CD8-positive, alpha-beta memory T cell (primary cell): Measurements from ENCODE around the gene WNT11. TPM values are rescaled to one million over a fixed set of nuclear protein-coding genes. Genes with fewer than 3 reads are reported as not detected.
A peak's percentile ranks its signal among the peaks of the same experiment; 100 is the strongest.

Experiments used
- CTCF ChIA-PET: fragments of 350-600 bp; sonication (Branson Sonifier 250); formaldehyde crosslinking; loops from one replicate; lab custom pipeline; 2021; ENCODE audit warnings: antibody characterized with exemption; lab: Charles Lee
- POLR2A ChIA-PET: fragments of 350-600 bp; sonication (Branson Sonifier 250); formaldehyde crosslinking; loops from one replicate; lab custom pipeline; 2021; ENCODE audit warnings: antibody characterized with exemption; lab: Charles Lee
- DNase-seq, 5 donors: peaks; one replicate each; pipeline versions ENCODE4 v3.0.0 to v3.0.0-alpha.2; 2020 to 2022; ENCODE audit warnings: mixed read lengths in 1 of 5
- H3K27ac ChIP-seq: one replicate; pipeline ENCODE4 v1.7.0; 2013; ENCODE audit warnings: low read depth, mild to moderate bottlenecking, low read length, moderate library complexity
- H3K27me3 ChIP-seq: 2 replicates; pipeline ENCODE4 v1.7.0; 2013; ENCODE audit warnings: low read length, mild to moderate bottlenecking; ENCODE audit not compliant: insufficient read depth, poor library complexity, severe bottlenecking
- H3K36me3 ChIP-seq: 2 replicates; pipeline ENCODE4 v1.7.0; 2013; ENCODE audit warnings: mild to moderate bottlenecking, low read length, moderate library complexity; ENCODE audit not compliant: insufficient read depth
- H3K4me1 ChIP-seq: 2 replicates; pipeline ENCODE4 v1.7.0; 2013; ENCODE audit warnings: mild to moderate bottlenecking, low read length, moderate library complexity; ENCODE audit not compliant: insufficient read depth
- H3K4me3 ChIP-seq: 2 replicates; pipeline ENCODE4 v1.7.0; 2013; ENCODE audit warnings: mild to moderate bottlenecking, low read length
- H3K9me3 ChIP-seq: 2 replicates; pipeline ENCODE4 v1.7.0; 2013; ENCODE audit warnings: mild to moderate bottlenecking, low read length
- H3K27ac Mint-ChIP-seq, 8 donors: one replicate each; pipeline ENCODE4 v1.8.0; 2020 to 2021; ENCODE audit warnings: mixed read lengths in 8 of 8, mild to moderate bottlenecking in 6 of 8, inconsistent platforms in 3 of 8, moderate library complexity in 3 of 8
- H3K27me3 Mint-ChIP-seq, 2 donors: one replicate each; pipeline ENCODE4 v1.8.0; 2020 to 2021; ENCODE audit warnings: mixed read lengths in 2 of 2, mild to moderate bottlenecking in 1 of 2, moderate library complexity in 1 of 2
- H3K36me3 Mint-ChIP-seq, 3 donors: one replicate each; pipeline ENCODE4 v1.8.0; 2020 to 2021; ENCODE audit warnings: mixed read lengths in 3 of 3, inconsistent platforms in 1 of 3, mild to moderate bottlenecking in 1 of 3
- H3K4me1 Mint-ChIP-seq, 3 donors: one replicate each; pipeline ENCODE4 v1.8.0; 2020 to 2021; ENCODE audit warnings: mixed read lengths in 3 of 3, inconsistent platforms in 1 of 3, mild to moderate bottlenecking in 1 of 3
- H3K4me3 Mint-ChIP-seq, 7 donors: one replicate each; pipeline ENCODE4 v1.8.0; 2020 to 2021; ENCODE audit warnings: mixed read lengths in 7 of 7, mild to moderate bottlenecking in 6 of 7, moderate library complexity in 4 of 7, inconsistent platforms in 2 of 7
- H3K9me3 Mint-ChIP-seq, 5 donors: one replicate each; pipeline ENCODE4 v1.8.0; 2020 to 2022; ENCODE audit warnings: mixed read lengths in 5 of 5, mild to moderate bottlenecking in 3 of 5, moderate library complexity in 2 of 5, inconsistent platforms in 1 of 5
- polyA plus RNA-seq: library from polyadenylated mRNA; unstranded; fragments of 300-500 nt; fragmentation: Illumina TruSeq; gene quantifications from one replicate; pipeline ENCODE4 v1.2.3, GENCODE V29; 2021
- total RNA-seq, 2 experiments: library from RNA; stranded (reverse); gene quantifications; one replicate each; pipeline ENCODE4 v1.2.3, GENCODE V29; 2021

Gene WNT11
- total and polyA plus RNA-seq, 3 experiments from 2014 or later, result 0.28 to 1.2 TPM; not detected in 1

DNA sequence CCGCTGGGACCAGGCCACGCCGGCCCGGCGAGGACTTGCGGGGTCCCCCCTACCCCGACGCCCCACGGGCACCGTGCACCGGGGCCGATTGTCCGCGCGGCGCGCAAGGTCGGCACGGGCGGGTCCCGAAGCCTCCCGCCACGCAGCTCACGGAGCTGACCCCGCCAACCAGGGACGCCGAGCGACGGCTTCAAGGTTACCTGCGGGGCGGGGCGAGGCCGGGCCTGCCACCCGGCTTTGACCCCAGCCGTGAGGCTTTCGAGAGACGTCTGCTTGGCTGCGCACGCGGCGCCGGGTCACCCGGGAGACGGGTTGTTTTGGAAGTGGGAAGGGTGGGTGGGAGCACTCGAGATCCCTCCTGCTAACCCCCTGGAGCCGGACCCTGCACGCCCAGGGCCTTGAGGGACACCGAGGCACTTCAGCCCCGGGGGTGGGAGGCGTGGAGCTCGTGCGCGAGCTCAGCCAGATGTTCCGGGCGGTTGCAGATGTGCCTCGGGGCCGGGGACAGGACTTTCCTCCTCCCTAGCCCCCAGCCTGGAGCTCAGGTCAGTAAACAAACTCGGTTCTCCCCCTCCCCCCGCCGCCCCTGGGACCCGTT, 3.2 kb upstream of the WNT11 start:
- POLR2A ChIA-PET, result interaction anchor here (1.3 to 4.7 kb wide), 3 partner anchors 25 to 79 kb away, joined by 3 to 39 read pairs (median 4); no protein-coding TSS in a partner anchor
- peaks cover 13 to 38% (median 18%) of the 10 kb centered on the region in 3 donors for H3K4me1 Mint-ChIP-seq
- Histone ChIP-seq H3K4me3 (peak overlapping the region; percentile 94), H3K27ac (no peak overlapping the region), H3K36me3 (no peaks in the 10 kb centered on the region), H3K27me3 (peaks cover 37% of the 10 kb centered on the region), H3K9me3 (no peaks in the 10 kb centered on the region), H3K4me1 (peaks cover 23% of the 10 kb centered on the region)
- no peaks in the 10 kb centered on the region for H3K36me3 Mint-ChIP-seq
- CTCF ChIA-PET, result interaction anchor here (0.8 to 8.9 kb wide), 23 partner anchors 9 to 407 kb away, joined by 3 to 303 read pairs (median 13); partner anchors contain the start of gene EMSY
- peak overlapping the region; percentile 42 to 92 (median 67) for H3K4me3 Mint-ChIP-seq
- no peak overlapping the region for H3K27ac Mint-ChIP-seq
- DNase-seq, result peak in 2 of 5 donors; percentile 14 to 58
- peaks cover 29 to 30% of the 10 kb centered on the region in 2 donors for H3K27me3 Mint-ChIP-seq
- H3K9me3 Mint-ChIP-seq, result no peaks in the 10 kb centered on the region

DNA sequence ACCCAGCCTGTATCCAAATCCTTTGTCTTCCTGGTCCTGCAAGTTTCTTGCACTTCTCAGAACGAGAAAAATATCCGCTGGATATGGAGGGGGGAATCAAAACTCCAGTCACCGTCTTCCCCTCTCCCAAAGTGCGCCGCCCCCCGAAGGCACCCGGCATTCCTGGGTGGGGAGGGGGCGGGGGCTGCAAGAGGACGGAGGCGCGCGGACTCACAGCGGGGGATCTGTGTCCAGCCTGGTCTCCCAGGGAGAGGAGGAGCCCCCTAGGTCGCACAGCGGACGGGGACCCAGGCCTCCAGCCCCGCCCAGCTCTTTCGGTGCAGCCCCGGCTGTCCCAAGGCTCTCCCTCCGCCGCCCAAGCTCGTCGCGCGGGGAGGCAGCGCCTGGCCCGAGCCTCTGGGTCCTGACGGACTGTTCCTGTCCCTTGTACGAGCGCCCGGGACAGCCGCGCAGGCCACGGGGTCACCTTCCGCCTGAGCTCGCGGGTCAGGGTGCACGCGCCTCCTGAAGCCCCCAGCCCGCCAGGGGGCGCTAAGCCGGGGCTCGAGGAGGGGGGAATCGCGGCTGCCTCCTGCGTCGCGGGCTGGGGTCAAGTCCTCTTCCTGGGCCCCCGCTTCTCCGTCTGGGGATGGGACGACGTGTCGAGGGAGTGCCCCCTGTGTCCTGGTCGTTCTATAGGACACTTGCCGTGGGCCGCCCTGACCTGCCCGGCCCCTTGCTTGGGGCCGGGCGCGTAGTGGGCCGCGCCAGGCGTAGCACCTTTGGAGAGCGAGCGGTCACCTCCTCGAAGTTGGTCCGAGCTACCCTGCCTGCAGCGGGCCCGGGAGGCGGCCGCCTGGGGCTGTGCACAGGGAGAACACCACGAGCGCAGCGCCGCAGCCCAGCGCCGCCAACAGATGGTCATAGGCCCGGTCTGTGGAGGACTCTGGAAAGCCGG, 2.4 kb upstream of the WNT11 start:
- Mint-ChIP-seq H3K36me3 (no peaks in the 10 kb centered on the region), H3K27me3 (peaks cover 31 to 38% of the 10 kb centered on the region in 2 donors), H3K4me1 (peaks cover 13 to 38% (median 18%) of the 10 kb centered on the region in 3 donors), H3K27ac (no peak overlapping the region), H3K4me3 (peak overlapping the region; percentile 81 to 93 (median 87)), H3K9me3 (no peaks in the 10 kb centered on the region)
- Histone ChIP-seq H3K27me3 (peaks cover 42% of the 10 kb centered on the region), H3K27ac (no peak overlapping the region), H3K9me3 (no peaks in the 10 kb centered on the region), H3K36me3 (no peaks in the 10 kb centered on the region), H3K4me1 (peaks cover 23% of the 10 kb centered on the region), H3K4me3 (peak overlapping the region; percentile 94)
- ChIA-PET CTCF (interaction anchor here (0.7 to 8.9 kb wide), 42 partner anchors 9 to 513 kb away, joined by 3 to 303 read pairs (median 6); partner anchors contain the start of gene EMSY), POLR2A (interaction anchor here (0.6 to 4.7 kb wide), 4 partner anchors 26 to 464 kb away, joined by 3 to 39 read pairs (median 6); no protein-coding TSS in a partner anchor)
- peak; percentile 67 to 86 (median 71) for DNase-seq

- CTCF ChIA-PET, result interaction anchor here (0.7 to 8.9 kb wide), 55 partner anchors 10 to 591 kb away, joined by 3 to 303 read pairs (median 5); partner anchors contain the start of gene EMSY
- DNase-seq, result peak; percentile 66 to 82 (median 74)
- peak overlapping the region; percentile 94 for H3K4me3 ChIP-seq
- H3K4me1 Mint-ChIP-seq, result peaks cover 13 to 38% (median 18%) of the 10 kb centered on the region in 3 donors
- no peaks in the 10 kb centered on the region for H3K9me3 ChIP-seq
- H3K27me3 Mint-ChIP-seq, result peaks cover 30 to 38% of the 10 kb centered on the region in 2 donors
- peak overlapping the region; percentile 81 to 93 (median 87) for H3K4me3 Mint-ChIP-seq
- H3K9me3 Mint-ChIP-seq, result no peaks in the 10 kb centered on the region
- POLR2A ChIA-PET, result interaction anchor here (0.9 to 4.7 kb wide), 3 partner anchors 27 to 465 kb away, joined by 3 to 39 read pairs (median 3); no protein-coding TSS in a partner anchor
- H3K36me3 ChIP-seq, result no peaks in the 10 kb centered on the region
- peaks cover 23% of the 10 kb centered on the region for H3K4me1 ChIP-seq
- H3K36me3 Mint-ChIP-seq, result no peaks in the 10 kb centered on the region
- peak overlapping the region in 3 of 8 donors; percentile 13 to 78 (median 58) for H3K27ac Mint-ChIP-seq
- H3K27ac ChIP-seq, result no peak overlapping the region
- peaks cover 44% of the 10 kb centered on the region for H3K27me3 ChIP-seq
Measured at GRCh38 chr11:76207642-76208401, 1.5 kb upstream of the WNT11 start.

DNA sequence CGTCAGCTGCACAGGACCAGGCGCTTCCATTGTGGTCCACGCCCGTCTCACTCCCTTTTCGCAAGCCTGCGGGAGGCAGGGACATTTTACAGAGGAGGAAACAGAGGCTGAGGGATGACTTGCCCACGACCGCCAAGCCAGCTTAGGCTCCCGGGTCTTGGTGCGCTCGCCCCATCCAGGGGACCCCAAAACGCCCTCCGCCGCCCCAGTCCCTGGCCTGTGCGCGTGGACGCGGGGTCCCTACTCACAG, 300 bp downstream of the WNT11 start:
- H3K36me3 Mint-ChIP-seq, result no peaks in the 10 kb centered on the region
- H3K9me3 ChIP-seq, result no peaks in the 10 kb centered on the region
- H3K27ac ChIP-seq, result no peak overlapping the region
- DNase-seq, result no peak
- peak overlapping the region in 2 of 8 donors; percentile 1 to 29 for H3K27ac Mint-ChIP-seq
- peaks cover 13 to 29% (median 15%) of the 10 kb centered on the region in 3 donors for H3K4me1 Mint-ChIP-seq
- H3K36me3 ChIP-seq, result no peaks in the 10 kb centered on the region
- peaks cover 44% of the 10 kb centered on the region for H3K27me3 ChIP-seq
- peaks cover 23% of the 10 kb centered on the region for H3K4me1 ChIP-seq
- CTCF ChIA-PET, result interaction anchor here (1.5 to 8.9 kb wide), 3 partner anchors 18 to 112 kb away, joined by 3 to 303 read pairs (median 34); no protein-coding TSS in a partner anchor
- no peaks in the 10 kb centered on the region for H3K9me3 Mint-ChIP-seq
- POLR2A ChIA-PET, result no interaction called here
- H3K4me3 Mint-ChIP-seq, result peak overlapping the region; percentile 54 to 78 (median 69)
- H3K27me3 Mint-ChIP-seq, result peaks cover 25 to 32% of the 10 kb centered on the region in 2 donors
- H3K4me3 ChIP-seq, result no peak overlapping the region

DNA sequence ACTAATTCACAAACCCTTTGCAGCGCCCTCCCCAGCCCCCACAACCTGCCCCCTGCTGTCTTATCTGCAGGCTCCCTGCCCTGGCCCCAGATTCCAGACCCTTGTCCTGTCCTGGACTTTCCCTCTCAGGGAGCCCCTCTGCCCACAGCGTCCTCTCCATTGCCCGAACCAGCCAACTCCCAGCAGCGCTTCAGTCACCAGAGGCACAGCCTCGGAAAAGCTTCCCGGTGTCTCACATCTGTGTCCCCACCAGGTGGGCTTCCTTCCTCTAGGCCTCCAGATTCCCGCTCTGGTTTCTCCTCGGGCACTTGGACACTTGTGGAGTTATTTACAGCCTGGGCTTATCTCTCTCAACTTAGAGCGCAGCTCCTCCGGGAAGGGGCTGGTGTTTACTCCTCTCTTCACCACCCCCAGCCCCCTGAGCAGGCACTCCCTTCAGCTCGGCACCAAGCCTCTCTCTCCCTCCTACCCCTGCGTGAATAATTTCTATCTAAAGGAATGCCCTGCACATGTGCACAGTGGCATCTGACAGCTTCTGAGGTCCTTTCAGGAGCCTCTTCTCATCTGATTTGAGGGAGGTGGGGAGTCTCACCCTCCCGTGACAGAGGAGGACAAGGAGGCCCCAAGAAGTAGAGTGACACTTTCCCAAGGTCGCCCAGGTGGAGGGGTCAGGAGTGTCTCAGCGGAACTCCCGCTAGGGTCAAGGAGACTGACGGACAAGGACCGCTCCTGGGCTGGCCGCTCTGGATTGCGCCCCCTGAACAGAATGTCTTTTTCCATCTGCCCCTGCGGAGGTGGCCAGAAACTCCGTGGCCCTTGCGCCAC, 838 bp downstream of the WNT11 start:
- peak overlapping the region; percentile 54 to 78 (median 69) for H3K4me3 Mint-ChIP-seq
- Histone ChIP-seq H3K4me3 (no peak overlapping the region), H3K36me3 (no peaks in the 10 kb centered on the region), H3K27me3 (peaks cover 44% of the 10 kb centered on the region), H3K4me1 (peaks cover 23% of the 10 kb centered on the region), H3K9me3 (no peaks in the 10 kb centered on the region), H3K27ac (no peak overlapping the region)
- H3K27ac Mint-ChIP-seq, result peak overlapping the region in 3 of 8 donors; percentile 29 to 81 (median 29)
- no peaks in the 10 kb centered on the region for H3K36me3 Mint-ChIP-seq
- H3K4me1 Mint-ChIP-seq, result peaks cover 10 to 26% (median 17%) of the 10 kb centered on the region in 3 donors
- H3K9me3 Mint-ChIP-seq, result no peaks in the 10 kb centered on the region
- POLR2A ChIA-PET, result no interaction called here
- H3K27me3 Mint-ChIP-seq, result peaks cover 25 to 29% of the 10 kb centered on the region in 2 donors
- CTCF ChIA-PET, result interaction anchor here (1.5 to 8.9 kb wide), 3 partner anchors 19 to 112 kb away, joined by 3 to 303 read pairs (median 34); no protein-coding TSS in a partner anchor
- no peak for DNase-seq

- Histone ChIP-seq H3K27ac (no peak overlapping the region), H3K9me3 (no peaks in the 10 kb centered on the region), H3K36me3 (no peaks in the 10 kb centered on the region), H3K4me1 (peaks cover 23% of the 10 kb centered on the region), H3K4me3 (no peak overlapping the region), H3K27me3 (peaks cover 44% of the 10 kb centered on the region)
- Mint-ChIP-seq H3K4me1 (peaks cover 10 to 32% (median 17%) of the 10 kb centered on the region in 3 donors), H3K36me3 (no peaks in the 10 kb centered on the region), H3K4me3 (peak overlapping the region in 2 of 7 donors; percentile 12 to 15), H3K9me3 (no peaks in the 10 kb centered on the region), H3K27ac (peak overlapping the region in 1 of 8 donors; percentile 52), H3K27me3 (peaks cover 25 to 29% of the 10 kb centered on the region in 2 donors)
- POLR2A ChIA-PET, result no interaction called here
- no peak for DNase-seq
- CTCF ChIA-PET, result interaction anchor here (8.9 kb wide), 1 partner anchor 114 kb away, joined by 303 read pairs; no protein-coding TSS in a partner anchor
Measured at GRCh38 chr11:76203937-76204336, 2.4 kb downstream of the WNT11 start.
